Measurements from ENCODE around the gene BTRC. TPM values are rescaled to one million over a fixed set of nuclear protein-coding genes. Genes with fewer than 3 reads are reported as not detected.

BTRC gene
- total RNA-seq, 1 donor from 2014 or later, result 14.2 TPM

- no peak for DNase-seq (ENCODE audit: low read depth)
- H3K4me3 ChIP-seq (ENCODE audit: low read depth, low read length), result no peak overlapping the region
- TF ChIP-seq, protein P1, sequence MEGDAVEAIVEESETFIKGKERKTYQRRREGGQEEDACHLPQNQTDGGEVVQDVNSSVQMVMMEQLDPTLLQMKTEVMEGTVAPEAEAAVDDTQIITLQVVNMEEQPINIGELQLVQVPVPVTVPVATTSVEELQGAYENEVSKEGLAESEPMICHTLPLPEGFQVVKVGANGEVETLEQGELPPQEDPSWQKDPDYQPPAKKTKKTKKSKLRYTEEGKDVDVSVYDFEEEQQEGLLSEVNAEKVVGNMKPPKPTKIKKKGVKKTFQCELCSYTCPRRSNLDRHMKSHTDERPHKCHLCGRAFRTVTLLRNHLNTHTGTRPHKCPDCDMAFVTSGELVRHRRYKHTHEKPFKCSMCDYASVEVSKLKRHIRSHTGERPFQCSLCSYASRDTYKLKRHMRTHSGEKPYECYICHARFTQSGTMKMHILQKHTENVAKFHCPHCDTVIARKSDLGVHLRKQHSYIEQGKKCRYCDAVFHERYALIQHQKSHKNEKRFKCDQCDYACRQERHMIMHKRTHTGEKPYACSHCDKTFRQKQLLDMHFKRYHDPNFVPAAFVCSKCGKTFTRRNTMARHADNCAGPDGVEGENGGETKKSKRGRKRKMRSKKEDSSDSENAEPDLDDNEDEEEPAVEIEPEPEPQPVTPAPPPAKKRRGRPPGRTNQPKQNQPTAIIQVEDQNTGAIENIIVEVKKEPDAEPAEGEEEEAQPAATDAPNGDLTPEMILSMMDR (conservative IDR thresholded peaks at IDR 0.05; ENCODE audit: low read depth, low read length), result no peak
Measured at GRCh38 chr10:101485207-101485606, 131.2 kb downstream of the BTRC start.

DNA sequence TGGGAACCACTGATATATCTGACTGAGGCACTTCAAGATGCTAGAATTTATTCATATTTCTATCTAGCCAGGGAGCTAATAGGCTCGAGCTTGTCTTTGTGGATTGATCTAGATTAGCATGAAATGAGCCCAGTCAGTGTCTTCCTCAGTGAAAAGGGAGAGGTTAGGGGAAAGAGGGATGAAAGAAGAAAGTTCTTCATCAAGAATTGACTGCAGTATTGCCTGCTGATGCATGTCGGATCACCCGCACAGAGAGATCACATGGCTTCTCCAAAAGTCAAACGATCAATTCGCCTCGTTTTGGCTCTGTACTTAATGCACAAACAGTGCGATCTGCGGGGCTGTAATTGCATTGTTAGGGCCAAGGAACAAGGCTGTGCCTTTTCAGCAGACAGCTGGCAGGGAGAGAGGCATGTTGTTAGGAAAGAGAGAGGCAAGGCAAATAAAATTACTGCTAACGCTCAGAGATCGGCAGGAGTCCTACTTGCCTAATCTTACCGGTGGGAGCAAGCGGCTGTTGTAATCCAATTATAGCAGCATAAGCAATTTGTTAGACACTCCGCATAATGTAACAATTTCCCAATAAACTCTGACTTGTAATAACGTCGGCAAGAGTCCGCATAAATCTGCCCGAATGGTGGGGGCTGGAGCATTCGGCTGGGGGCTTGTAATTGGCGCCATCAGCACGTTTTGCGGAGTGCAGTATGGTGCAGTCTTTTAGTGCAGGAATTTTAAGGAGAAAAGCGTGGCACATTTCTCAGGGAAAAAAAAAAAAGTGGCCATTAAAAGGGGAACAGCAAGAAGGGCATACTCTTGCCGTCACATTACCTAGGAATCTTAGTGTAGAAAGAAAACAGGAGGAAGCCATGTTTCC lies 132.0 kb downstream of the BTRC start:
- no peak overlapping the region for H3K4me3 ChIP-seq (ENCODE audit: low read depth, low read length)
- TF ChIP-seq, protein P1 (conservative IDR thresholded peaks at IDR 0.05; ENCODE audit: low read depth, low read length), result no peak
- no peak for DNase-seq (ENCODE audit: low read depth)

- no peak overlapping the region for H3K4me3 ChIP-seq (ENCODE audit: low read depth, low read length)
- no peak for DNase-seq (ENCODE audit: low read depth)
- TF ChIP-seq, protein P1 (conservative IDR thresholded peaks at IDR 0.05; ENCODE audit: low read depth, low read length), result no peak
Measured at GRCh38 chr10:101487399-101487798, 133.4 kb downstream of the BTRC start.

GRCh38 chr10:101489355-101489754 lies 135.4 kb downstream of the BTRC start:
- no peak for DNase-seq (ENCODE audit: low read depth)
- TF ChIP-seq, protein P1 (conservative IDR thresholded peaks at IDR 0.05; ENCODE audit: low read depth, low read length), result no peak
- no peak overlapping the region for H3K4me3 ChIP-seq (ENCODE audit: low read depth, low read length)

DNA sequence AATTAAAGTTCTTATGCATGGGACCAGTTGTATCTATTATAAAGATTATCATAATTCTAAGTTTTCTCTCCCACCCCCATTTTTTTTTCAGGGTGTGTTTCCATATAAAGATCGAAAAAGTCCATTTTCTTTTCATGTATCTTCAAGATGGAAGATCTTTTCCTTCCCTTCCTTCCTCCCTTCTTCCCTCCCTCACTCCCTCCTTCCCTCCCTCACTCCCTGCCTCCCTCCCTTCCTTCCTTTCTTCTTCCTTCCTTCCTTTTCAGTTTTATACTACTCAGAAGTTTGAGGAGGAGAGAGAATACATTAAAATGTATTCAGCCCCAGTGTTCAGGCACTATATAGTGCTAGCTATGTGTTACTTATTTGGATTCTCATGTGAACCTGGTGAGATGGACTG lies 136.1 kb downstream of the BTRC start:
- TF ChIP-seq, protein P1 (conservative IDR thresholded peaks at IDR 0.05; ENCODE audit: low read depth, low read length), result no peak
- DNase-seq (ENCODE audit: low read depth), result no peak
- H3K4me3 ChIP-seq (ENCODE audit: low read depth, low read length), result no peak overlapping the region

- H3K4me3 ChIP-seq (ENCODE audit: low read depth, low read length), result no peak overlapping the region
- DNase-seq (ENCODE audit: low read depth), result no peak
- TF ChIP-seq, protein P1 (conservative IDR thresholded peaks at IDR 0.05; ENCODE audit: low read depth, low read length), result no peak
Measured at GRCh38 chr10:101492205-101492604, 138.2 kb downstream of the BTRC start.

- H3K4me3 ChIP-seq (ENCODE audit: low read depth, low read length), result no peak overlapping the region
- no peak for DNase-seq (ENCODE audit: low read depth)
- TF ChIP-seq, protein P1 (conservative IDR thresholded peaks at IDR 0.05; ENCODE audit: low read depth, low read length), result no peak
Measured at GRCh38 chr10:101492814-101493213, 138.8 kb downstream of the BTRC start.

Measured in epithelial cell of proximal tubule (primary cell).